ACC112 (cell line): ENCODE data around the gene NDC80.

Experiments
- H2AFZ ChIP-seq: fragments of 200-600 bp; sonication (generic); one replicate; pipeline ENCODE4 v1.6.0; 2017; ENCODE audit warnings: antibody characterized with exemption, low read length; ENCODE audit not compliant: unreplicated experiment
- H3K27ac ChIP-seq: fragments of 200-600 bp; sonication (generic); 2 replicates; pipeline ENCODE4 v1.5.1; 2014; ENCODE audit warnings: low read depth, mild to moderate bottlenecking, antibody characterized with exemption, low read length, moderate library complexity
- H3K27me3 ChIP-seq: fragments of 200-600 bp; sonication (generic); 2 replicates; pipeline ENCODE4 v1.6.1; 2014; ENCODE audit warnings: mild to moderate bottlenecking, antibody characterized with exemption, low read length, moderate library complexity, mixed read lengths; ENCODE audit not compliant: insufficient read depth
- H3K36me3 ChIP-seq: fragments of 200-600 bp; sonication (generic); 2 replicates; pipeline ENCODE4 v1.6.1; 2016; ENCODE audit warnings: mild to moderate bottlenecking, antibody characterized with exemption, low read length, moderate library complexity, mixed read lengths; ENCODE audit not compliant: insufficient read depth
- H3K4me1 ChIP-seq: fragments of 200-600 bp; sonication (generic); one replicate; pipeline ENCODE4 v1.6.1; 2016; ENCODE audit warnings: low read length, mixed read lengths; ENCODE audit not compliant: insufficient read depth, unreplicated experiment, control insufficient read depth
- H3K4me3 ChIP-seq: fragments of 200-600 bp; sonication (generic); 2 replicates; pipeline ENCODE4 v1.5.1; 2014; ENCODE audit warnings: mild to moderate bottlenecking, low read depth, low read length
- H3K79me2 ChIP-seq: fragments of 200-600 bp; sonication (generic); one replicate; pipeline ENCODE4 v1.6.0; 2016; ENCODE audit warnings: low read length; ENCODE audit not compliant: control insufficient read depth, unreplicated experiment, insufficient read depth

NDC80 gene

DNA sequence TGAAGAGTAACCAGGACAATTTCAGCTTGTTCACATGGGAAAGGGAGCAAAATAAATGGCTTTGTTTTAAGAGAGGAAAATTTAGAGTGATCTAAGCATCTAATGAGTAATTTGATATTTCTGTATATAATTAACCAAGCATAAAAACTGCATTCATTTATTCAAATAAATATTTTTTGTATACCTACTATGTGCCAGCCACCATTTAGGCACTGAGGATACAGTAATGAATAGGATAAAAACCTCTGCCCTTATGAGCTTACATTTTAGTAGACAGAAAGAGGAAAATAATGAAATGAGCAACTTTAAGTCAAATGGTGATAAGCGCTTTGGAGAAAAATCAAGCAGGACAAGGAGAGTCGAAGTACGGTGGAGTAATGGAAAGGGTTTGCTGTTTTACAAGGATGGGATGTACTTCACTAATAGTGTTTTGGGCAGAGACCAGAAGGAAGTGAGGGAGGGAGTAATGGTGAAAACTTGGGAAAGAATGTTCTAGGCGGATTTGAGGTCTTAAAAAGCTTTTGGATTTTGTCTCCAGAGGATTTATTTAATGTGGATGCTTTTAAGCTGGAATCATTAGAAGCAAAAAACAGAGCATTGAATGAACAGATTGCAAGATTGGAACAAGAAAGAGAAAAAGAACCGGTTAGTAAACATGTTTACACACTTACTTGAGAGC is 17.4 kb downstream of the NDC80 start:
- peaks cover 28% of the 10 kb centered on the region for H3K36me3 ChIP-seq
- H3K4me3 ChIP-seq: no peak overlapping the region
- no peaks in the 10 kb centered on the region for H3K27me3 ChIP-seq
- H3K27ac ChIP-seq: peak overlapping the region; percentile 46
- peaks cover 26% of the 10 kb centered on the region for H3K4me1 ChIP-seq
- H3K79me2 ChIP-seq: no peaks in the 10 kb centered on the region
- H2AFZ ChIP-seq: peak overlapping the region; percentile 64

DNA sequence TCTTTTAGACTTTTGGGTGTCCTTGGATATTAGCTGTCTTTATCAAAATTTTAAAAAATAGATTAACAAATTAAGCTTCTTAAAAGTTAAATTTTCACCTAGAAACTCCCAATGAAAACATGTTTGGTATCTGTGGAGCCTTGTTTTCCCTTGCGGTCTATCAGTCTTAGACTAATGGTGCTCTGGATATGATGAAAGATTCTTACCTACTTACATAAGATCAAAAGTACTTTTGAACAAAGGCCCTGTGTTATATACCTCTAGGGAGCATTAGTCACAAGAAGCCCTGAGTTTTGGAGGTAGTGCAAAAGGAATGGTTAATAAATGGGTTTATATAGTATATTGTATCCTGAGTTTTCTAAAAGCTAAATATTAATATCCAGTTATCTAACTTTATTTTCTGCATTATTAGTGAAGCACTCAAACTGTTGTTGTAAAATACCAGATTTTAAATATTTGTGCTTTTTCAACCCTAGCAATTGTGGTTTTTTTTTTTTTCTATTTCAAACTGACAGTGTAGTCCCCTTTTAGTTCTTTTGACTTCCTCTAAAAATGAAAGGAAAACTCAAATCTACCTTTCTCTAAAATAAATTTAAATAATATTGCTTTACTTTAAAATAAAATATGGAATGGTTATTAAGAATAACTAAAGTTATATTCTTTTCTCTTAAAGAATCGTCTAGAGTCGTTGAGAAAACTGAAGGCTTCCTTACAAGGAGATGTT is 18.1 kb downstream of the NDC80 start:
- H3K27me3 ChIP-seq: no peaks in the 10 kb centered on the region
- no peaks in the 10 kb centered on the region for H3K79me2 ChIP-seq
- peaks cover 26% of the 10 kb centered on the region for H3K4me1 ChIP-seq
- H3K4me3 ChIP-seq: no peak overlapping the region
- H3K36me3 ChIP-seq: peaks cover 34% of the 10 kb centered on the region
- H3K27ac ChIP-seq: peak overlapping the region; percentile 46
- H2AFZ ChIP-seq: peak overlapping the region; percentile 64

DNA sequence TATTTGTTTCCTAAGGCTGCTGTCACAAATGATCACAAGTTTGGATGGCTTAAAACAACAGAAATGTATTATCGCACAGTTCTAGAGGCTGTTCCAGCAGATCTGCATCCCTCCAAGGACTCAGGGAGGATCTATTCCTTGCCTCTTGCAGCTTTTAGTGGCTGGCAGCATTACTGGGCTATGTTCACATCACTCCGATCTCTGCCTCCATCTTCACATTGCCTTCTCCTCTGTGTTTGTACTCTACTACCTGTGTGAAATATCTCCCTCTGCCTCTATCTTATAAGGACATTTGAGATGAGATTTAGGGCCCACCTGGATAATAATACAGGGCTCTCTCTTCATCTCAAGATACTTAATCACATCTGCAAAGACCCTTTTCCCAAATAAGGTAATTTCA is 18.9 kb downstream of the NDC80 start:
- H3K79me2 ChIP-seq: no peaks in the 10 kb centered on the region
- H3K27me3 ChIP-seq: no peaks in the 10 kb centered on the region
- no peak overlapping the region for H3K27ac ChIP-seq
- H2AFZ ChIP-seq: peak overlapping the region; percentile 18
- H3K36me3 ChIP-seq: peaks cover 40% of the 10 kb centered on the region
- no peak overlapping the region for H3K4me3 ChIP-seq
- peaks cover 26% of the 10 kb centered on the region for H3K4me1 ChIP-seq

DNA sequence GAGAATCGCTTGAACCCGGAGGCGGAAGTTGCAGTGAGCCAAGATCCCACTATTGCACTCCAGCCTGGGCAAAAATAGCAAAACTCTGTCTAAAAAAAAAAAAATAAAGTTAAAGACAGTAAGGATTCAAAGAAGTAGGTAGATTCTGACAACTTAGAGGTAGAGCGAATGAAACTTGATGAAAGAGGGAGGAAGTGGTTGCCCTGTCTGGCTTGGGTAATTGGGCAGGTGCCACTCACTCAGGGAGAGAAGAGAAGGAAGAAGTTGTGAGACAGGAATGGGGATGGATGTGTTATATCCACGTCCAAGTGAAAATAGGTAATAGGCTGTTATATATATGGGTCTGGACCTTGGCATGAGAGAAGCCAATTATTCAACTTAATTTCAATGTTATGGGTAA is 26.3 kb downstream of the NDC80 start:
- Histone ChIP-seq H2AFZ (no peak overlapping the region), H3K36me3 (peaks cover 33% of the 10 kb centered on the region), H3K4me1 (peaks cover 2% of the 10 kb centered on the region), H3K27ac (no peak overlapping the region), H3K4me3 (no peak overlapping the region), H3K27me3 (no peaks in the 10 kb centered on the region), H3K79me2 (no peaks in the 10 kb centered on the region)

DNA sequence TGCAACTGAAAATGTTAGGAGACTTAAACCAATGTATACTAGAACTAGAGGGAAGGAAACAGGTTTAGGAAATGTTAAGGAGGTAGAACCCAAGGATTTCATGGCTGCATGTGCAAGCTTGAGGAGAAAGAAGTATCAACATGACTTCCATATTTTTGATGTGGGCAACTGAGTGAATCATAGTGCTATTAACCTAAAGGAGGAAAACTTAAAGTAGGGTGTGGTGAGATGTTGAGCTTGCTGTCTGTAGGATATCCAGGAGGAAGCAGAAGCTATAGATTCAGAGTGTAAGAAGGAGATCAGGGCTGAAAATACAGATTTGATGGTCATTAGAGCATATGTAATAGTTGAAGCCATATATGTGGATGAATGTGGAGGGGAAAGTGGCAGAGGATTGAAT is 31.5 kb downstream of the NDC80 start:
- Histone ChIP-seq H3K4me1 (peaks cover 16% of the 10 kb centered on the region), H3K79me2 (no peaks in the 10 kb centered on the region), H3K4me3 (no peak overlapping the region), H2AFZ (peak overlapping the region; percentile 10), H3K27ac (no peak overlapping the region), H3K27me3 (no peaks in the 10 kb centered on the region), H3K36me3 (peaks cover 14% of the 10 kb centered on the region)

DNA sequence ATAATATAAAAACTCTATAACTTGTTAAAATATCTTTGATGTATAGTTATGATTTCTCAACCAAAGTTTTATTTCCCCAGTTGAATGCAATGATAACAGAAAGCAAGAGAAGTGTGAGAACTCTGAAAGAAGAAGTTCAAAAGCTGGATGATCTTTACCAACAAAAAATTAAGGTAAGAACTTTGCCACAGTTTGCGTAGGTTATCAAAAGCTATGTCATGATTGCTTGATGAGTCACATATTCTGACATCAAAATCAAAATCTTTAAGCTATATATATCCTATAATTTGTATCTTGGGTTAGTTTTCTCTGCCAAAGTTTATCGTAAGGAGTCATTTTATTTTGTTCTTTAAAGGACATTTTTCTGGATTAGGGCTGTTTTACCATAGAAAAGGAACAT is 35.0 kb downstream of the NDC80 start:
- H3K4me3 ChIP-seq: peak overlapping the region; percentile 49
- H2AFZ ChIP-seq: peak overlapping the region; percentile 10
- no peaks in the 10 kb centered on the region for H3K79me2 ChIP-seq
- H3K27me3 ChIP-seq: no peaks in the 10 kb centered on the region
- peaks cover 16% of the 10 kb centered on the region for H3K4me1 ChIP-seq
- H3K36me3 ChIP-seq: peaks cover 25% of the 10 kb centered on the region
- H3K27ac ChIP-seq: peak overlapping the region; percentile 49

DNA sequence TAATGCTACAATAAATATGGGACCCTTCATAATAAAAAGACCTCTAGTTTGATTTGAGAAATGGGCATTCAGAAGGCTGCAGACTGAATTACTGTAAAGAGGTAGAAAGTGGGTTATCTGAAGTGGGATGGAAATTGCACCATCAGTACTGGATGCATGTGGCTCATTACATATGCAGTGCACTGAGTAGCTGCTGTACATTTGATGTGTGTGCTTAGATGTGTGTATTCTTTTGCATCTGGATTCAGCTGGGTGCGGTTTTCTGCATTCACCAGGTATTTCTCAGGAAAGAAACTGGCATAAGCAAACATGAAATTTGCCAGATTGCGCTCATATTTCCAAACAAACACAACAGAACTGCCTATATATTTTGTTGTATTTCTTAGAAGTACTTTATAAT is 38.2 kb downstream of the NDC80 start:
- Histone ChIP-seq H3K27me3 (no peaks in the 10 kb centered on the region), H2AFZ (no peak overlapping the region), H3K79me2 (no peaks in the 10 kb centered on the region), H3K4me1 (peaks cover 16% of the 10 kb centered on the region), H3K36me3 (peaks cover 33% of the 10 kb centered on the region), H3K4me3 (no peak overlapping the region), H3K27ac (no peak overlapping the region)

DNA sequence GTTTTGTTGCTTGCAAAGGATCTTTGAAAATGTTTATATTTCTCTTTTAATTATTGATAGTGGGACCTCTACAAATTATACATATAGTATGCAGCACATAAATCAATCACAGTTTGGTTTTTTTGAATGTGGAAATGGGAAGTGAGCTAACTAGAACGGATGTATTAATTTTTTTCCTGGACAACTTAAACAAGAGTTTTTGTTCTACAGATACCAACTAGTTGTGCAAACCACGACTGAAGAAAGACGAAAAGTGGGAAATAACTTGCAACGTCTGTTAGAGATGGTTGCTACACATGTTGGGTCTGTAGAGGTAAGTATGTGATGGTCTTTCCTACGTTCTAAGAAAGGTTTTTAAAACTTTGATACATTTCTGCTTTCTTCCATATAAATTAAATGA is 39.2 kb downstream of the NDC80 start:
- Histone ChIP-seq H2AFZ (no peak overlapping the region), H3K79me2 (no peaks in the 10 kb centered on the region), H3K4me3 (no peak overlapping the region), H3K36me3 (peaks cover 40% of the 10 kb centered on the region), H3K4me1 (peaks cover 11% of the 10 kb centered on the region), H3K27ac (no peak overlapping the region), H3K27me3 (no peaks in the 10 kb centered on the region)

DNA sequence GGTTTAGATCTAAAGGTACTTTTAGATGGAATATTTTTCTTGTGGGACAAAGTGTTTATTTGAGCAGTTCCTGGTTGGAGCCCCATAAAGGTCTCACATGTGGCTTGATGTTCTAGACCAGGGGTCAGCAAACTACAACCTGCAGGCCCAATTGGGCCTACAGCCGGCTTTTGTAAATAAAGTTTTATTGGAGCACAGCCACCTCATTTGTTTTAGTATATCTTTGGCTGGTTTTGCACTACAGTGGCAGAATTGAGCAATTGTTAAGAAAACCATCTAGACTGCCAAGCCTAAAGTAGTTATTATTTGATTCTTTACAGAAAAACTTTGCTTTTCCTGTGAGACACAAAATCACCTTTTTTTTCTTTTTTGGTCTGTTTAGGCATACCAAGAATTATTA is 41.6 kb downstream of the NDC80 start:
- Histone ChIP-seq H3K4me3 (no peak overlapping the region), H3K27me3 (no peaks in the 10 kb centered on the region), H3K36me3 (peaks cover 48% of the 10 kb centered on the region), H3K79me2 (no peaks in the 10 kb centered on the region), H2AFZ (no peak overlapping the region), H3K4me1 (no peaks in the 10 kb centered on the region), H3K27ac (no peak overlapping the region)

DNA sequence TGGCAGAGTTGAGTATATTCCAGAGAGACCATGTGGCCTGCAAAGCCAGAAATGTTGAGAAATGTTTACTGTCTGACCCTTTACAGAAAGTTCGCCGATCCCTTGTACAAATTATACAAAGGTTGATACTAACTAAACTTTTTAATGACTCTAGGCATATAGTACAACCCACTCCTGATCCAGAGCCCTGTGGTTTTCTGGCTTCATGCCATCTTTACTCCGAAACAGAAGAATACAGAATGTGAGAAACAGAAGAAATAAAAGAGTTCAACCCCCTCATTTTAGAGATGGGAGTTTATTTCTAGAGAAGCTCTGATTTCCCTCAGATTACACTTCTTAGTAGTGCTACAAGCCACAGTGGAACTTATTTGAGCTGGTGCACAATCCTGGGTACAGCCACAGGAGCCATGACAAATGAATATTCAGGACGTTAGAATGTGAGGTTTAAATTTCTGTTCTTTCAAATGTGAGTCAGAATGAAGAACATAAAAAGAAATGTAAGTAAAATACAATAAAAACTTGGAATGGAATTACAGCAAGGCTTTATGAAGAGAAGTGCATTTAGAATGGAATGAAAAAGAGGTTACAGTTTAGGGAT is 46.1 kb downstream of the NDC80 start:
- no peaks in the 10 kb centered on the region for H3K79me2 ChIP-seq
- peaks cover 25% of the 10 kb centered on the region for H3K36me3 ChIP-seq
- no peaks in the 10 kb centered on the region for H3K4me1 ChIP-seq
- no peak overlapping the region for H2AFZ ChIP-seq
- H3K27me3 ChIP-seq: no peaks in the 10 kb centered on the region
- H3K27ac ChIP-seq: no peak overlapping the region
- H3K4me3 ChIP-seq: no peak overlapping the region

DNA sequence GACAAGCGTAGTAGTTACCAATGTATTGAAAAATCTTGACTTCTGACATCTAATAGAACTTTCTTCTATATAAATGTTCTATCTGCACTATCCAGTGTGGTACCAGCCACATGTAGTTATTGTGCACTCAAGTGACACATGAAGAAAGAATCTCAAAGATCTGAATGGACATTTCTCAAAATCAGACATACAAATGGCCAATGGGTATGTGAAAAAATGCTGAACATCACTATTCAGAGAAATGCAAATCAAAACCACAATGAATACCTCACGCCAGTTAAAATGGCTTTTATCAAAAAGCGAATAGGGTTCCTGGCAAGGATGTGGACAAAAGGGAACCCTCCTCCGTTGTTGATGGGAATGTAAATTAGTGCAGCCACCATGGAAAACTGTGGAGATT is 46.7 kb downstream of the NDC80 start:
- no peaks in the 10 kb centered on the region for H3K4me1 ChIP-seq
- H3K79me2 ChIP-seq: no peaks in the 10 kb centered on the region
- peaks cover 22% of the 10 kb centered on the region for H3K36me3 ChIP-seq
- no peaks in the 10 kb centered on the region for H3K27me3 ChIP-seq
- no peak overlapping the region for H3K27ac ChIP-seq
- no peak overlapping the region for H3K4me3 ChIP-seq
- no peak overlapping the region for H2AFZ ChIP-seq
